Glomerular visceral epithelial cell (primary cell): ENCODE data around the gene COL4A2.

Source experiments
- DNase-seq: peaks from one replicate; pipeline ENCODE4 v3.0.0-alpha.2; 2016; ENCODE audit errors: extremely low spot score

Gene COL4A2

DNA sequence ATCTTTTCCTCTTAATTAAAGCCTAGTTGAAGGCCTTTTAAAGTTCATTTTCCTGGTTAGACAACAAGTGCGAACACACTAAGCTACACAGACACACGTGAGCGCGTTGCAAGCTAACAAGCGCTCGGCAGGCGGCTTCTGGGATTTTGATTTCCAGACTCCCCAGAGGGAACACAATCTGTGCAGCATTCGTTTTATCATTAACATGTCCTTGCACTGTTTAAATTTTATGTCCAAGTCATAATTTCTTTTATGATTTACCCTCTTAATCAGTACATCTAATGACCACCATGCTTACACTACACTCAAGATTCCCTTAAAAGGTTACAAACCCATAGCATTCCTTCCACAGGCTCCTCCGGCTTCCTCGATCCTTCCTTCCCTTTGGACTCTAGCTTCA, 16.9 kb upstream of the COL4A2 start:
- no peak for DNase-seq

DNA sequence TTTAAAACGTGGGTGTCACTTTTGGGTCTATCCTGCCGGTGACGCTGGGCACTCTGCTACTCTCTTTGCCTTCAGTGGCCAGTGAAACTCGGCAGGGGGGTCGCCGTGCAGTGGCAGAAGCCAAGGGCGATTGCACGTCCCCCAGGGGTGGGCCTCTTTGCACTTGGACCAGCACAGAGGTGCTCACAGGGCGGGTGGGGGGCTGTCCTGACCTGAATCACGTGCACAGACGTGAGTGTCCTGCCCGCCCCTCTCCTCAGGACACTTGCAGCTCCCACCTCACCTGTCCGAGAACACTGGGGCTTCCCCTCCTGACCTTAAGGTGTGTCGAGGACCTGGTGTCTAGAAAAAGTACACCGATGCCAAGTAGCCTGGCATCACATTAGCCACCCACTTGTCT, 16.3 kb upstream of the COL4A2 start:
- DNase-seq: no peak

- DNase-seq: no peak
Measured at GRCh38 chr13:110291286-110291685, 15.8 kb upstream of the COL4A2 start.

DNA sequence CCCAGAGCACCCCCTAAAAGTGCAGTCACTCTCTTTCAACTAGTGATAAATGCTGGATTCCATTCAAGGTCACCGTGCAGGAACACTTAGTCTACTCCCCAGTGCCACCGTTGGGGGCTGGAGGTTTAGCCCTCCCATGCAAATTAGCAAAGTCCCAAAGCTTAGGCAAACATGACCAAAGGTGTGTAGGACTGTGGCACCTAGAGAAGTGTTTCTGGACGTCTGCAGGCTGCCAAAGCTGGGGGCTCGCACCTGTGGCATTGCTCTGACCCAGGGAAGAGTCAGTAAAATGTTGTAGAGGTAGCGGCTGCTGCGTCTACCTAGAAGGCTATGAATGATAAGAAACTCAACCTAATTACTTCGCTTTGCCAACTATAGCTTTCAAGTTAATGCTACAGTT, 14.0 kb upstream of the COL4A2 start:
- no peak for DNase-seq

GRCh38 chr13:110293649-110294048, 13.4 kb upstream of the COL4A2 start:
- DNase-seq: no peak

DNA sequence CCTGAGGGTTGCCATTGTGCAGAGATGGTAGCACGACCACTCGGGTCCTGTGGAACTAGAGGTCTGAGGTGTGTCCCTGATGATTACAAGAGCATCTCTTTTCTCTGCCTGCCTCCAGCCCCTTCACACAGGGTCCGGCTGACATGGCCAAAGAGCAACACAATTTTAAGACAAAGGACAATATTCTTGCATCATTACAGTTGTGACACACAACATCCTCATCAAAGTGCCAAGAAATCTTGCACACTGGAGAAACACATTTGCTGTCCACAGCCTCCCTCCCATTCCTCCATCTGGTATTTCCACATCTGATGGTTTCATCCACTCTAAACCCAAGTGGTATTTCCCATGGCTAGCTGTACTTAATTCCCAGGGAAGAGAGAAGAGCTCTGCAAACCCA, 12.9 kb upstream of the COL4A2 start:
- no peak for DNase-seq

DNA sequence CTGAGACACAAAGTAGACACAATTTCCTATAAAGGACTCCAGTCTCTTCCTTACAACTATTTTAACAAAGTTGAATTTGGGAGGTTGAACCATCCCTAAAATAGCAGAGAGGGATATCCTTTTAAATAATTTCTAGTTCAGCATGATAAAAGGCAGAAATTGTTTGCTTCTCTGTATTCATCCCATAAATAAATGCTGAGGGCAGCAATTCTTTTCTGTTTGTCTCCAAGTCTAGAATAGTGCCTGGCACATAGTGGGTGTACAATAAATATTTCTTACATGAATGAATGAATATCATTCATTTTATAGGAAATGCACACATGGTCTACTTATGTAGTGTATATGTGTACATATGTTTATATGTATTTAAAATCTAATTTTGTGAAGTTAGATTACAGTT, 12.5 kb upstream of the COL4A2 start:
- no peak for DNase-seq

DNA sequence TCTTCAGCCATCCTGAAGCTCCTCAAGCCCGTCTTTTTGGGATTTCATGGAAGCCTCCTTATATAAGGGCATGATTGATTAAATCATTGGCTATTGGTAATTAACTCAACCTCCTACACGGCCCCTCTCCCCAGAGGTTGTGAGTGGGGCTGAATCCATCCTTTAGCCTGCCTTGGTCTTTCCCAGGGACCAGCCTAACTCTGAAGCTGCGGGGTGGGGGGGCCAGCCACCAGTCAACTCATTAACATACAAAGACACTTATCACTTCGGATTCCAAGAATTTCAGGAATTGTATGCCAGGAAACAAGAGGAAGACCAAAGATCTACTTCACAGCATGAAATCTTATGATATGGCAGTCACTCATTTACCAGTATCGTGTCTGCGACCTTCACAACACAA, 10.1 kb upstream of the COL4A2 start:
- no peak for DNase-seq

- no peak for DNase-seq
Measured at GRCh38 chr13:110297766-110298504, 9.1 kb upstream of the COL4A2 start.

GRCh38 chr13:110298505-110299282, 8.4 kb upstream of the COL4A2 start:
- no peak for DNase-seq

DNA sequence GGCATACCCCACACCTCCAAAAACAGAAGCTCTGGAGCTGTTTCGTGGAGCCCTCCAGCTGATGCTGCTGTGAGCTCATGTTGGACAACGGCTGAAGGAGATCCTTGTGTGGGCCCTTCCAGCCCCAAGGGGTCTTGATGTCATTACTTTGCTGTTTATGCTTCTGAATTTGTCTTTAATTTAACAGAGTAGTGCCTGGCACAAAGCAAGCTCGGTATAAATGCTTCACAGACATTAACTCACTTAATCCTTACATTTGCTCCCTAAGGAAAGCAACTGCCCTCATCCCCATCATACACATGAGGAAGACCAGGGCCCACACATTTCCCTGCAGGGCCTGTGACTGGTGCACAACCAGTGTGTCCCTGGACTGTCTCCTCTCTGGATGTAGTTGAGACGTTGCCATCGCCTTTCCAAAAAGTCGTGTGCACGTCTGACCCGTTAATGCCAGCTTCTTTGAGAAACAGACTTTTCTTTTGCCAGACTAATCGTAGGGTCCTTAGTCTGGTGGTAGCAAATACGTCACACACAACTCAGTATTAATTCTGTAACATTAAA, 7.7 kb upstream of the COL4A2 start:
- DNase-seq: no peak

GRCh38 chr13:110300090-110300815, 6.8 kb upstream of the COL4A2 start:
- no peak for DNase-seq

DNA sequence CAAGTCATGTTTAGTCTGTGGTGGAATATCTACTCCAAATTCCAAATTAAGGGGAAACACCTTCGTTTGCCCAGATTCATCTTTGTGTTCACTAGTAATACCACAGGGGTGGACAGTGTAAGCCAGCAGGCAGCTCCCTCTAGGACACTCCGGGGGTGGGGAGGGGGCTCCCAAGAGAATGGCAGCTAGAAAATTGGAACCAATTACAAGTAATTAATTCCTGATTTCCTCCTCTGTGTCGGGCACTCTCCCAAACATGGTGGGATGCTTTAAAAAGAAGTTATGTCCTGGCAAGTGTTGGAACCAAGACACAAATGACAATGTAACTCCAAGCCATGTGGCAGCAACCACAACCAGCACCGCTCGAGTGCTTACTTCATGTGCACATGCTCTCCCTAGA, 6.0 kb upstream of the COL4A2 start:
- no peak for DNase-seq

DNA sequence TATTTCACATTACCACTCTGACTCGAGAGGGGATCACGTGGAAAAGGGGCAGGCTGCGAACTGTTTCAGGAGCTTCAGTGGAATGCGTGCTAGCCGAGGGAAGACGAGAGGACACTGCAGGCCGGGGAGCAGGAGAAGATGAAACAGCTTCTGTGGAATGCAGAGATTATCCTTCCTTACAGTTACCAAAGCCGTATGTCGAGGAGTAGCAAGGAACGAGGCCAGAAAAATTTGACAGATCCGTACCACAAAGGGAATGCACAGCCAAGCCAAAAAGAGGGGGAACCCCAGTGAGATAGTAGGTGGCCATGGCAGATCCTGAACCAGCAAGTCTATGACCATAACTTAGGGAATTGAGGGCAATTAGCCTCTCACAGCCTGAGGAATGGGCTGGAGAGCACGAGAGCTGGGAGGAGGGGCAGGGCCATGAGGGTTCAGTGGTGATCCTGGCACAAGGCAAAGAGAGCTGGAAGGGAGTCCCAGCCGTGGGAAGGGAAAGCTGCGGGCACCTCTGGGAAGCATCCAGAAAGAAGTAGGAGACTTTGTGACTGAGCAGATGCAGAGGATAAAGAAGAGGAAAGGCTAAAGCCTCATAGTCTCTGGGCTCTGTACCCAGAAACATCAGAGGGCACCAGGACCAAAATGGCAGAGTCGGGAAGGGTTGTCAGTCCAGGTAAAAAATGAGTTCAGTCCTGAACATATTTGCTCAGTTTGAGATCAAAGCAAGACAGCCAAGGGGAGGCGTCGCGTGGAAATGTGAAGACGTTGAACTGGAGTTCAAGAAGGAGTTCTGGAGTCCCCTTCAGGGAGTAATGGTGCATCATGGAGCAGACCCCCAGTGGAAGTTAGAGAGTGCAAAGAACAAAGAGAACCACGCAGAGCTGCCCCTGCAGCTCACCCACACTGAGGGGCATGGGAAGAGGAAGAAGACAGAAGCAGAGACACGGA, 5.2 kb upstream of the COL4A2 start:
- peak; percentile 79 for DNase-seq

DNA sequence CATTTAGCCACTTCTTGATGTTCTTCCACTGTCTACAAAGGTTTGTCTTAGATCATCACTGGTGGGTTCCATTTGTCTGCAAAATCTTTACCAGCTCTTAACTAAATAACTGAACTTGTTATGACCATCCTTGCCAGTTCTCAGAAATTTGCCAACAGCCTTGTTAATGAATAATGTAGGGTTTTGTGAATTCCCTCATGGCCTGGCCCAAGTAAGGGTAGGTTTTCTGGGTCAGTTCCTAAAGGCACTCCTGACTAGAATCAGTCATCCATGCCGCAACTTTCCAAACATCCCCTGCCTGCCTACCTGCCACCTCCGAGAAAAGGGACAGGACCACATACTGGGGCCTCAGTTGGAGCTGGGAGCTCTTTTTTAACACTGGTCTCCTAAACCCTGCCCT, 4.1 kb upstream of the COL4A2 start:
- DNase-seq: peak; percentile 78

DNA sequence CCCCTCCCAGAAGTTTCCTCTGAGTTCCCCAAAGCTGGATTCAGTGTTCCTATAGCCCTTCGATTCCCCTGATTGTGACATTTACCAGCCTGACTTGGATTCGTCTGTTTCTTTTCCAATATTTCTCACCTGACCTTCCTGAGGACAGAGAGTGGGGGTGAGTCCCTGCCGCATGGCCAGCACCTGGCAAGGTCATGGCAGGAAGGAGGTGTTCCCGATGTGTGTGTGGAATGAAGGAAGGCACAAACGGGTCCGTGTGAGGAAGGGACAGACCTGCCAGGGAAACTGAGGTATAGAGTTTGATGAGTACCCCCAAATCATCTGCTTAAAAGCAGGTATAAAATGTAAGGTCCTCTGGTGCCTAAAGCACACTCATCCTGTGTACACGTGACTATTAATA, 3.4 kb upstream of the COL4A2 start:
- DNase-seq: no peak

DNA sequence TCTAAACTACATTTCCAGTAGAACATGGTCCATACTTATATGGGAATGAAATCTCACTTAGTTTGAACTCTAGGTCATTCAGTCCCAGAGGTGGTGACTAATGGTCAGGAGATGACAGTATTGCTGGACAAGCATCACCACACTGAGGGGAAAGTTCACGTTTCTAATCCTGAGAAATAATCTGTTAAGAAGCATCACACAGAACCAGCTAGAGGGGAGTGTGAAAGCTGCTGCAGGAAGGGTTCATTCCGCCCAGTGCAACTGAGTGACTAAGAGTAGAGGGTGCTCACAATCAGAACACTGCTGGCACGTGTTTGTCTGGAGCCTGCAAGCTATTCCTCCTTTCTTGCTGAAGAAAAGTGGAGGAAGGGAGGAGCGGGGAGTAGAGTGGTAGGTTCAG, 2.8 kb upstream of the COL4A2 start:
- DNase-seq: peak; percentile 69

- no peak for DNase-seq
Measured at GRCh38 chr13:110305001-110305400, 2.1 kb upstream of the COL4A2 start.

GRCh38 chr13:110305544-110305943, 1.5 kb upstream of the COL4A2 start:
- no peak for DNase-seq

DNA sequence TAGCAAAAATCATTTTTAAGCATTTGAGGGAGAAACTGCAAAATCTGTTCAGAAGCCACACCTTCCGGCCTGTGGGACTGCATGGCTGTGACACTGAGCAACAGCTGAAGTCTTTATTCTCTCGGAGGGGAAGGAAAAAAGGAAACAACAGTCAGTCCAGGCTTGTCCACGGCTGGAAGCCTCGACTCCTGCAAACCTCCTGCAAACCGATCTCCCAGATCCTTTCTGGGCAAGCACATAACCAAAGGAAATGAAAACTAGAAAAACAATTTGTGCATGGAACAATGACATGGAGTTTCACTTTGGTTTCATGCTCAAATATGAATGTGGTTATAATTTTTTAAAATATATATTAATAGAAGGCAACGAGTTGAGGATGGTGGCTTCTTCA, 1.1 kb upstream of the COL4A2 start:
- DNase-seq: peak; percentile 42

GRCh38 chr13:110306340-110306959, 634 bp upstream of the COL4A2 start:
- peak; percentile 42 for DNase-seq
